ENCODE results near the gene HOXC13. TPM values are rescaled to one million over a fixed set of nuclear protein-coding genes. Genes with fewer than 3 reads are reported as not detected.

HOXC13 gene
- total and polyA plus RNA-seq, 7 experiments from 2014 or later: not detected

DNA sequence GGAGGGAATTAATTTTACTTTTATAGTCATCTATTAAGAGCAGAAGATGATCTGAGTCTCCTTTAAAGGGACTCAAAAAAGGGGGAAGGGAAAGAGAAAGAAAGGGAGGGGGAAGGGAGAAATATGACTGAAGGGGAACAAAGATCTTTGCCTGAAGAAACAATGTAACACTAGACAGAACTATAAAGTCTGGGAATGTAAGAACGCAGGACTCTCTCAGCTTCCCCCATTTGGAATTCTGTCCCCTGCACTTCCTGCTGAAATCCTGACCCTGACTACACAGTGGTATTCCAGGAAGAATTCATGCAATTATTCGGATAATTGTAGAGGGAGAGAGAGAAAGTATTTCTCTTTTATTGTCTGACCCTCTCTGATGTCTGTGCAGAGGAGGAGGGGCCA, 25.7 kb downstream of the HOXC13 start:
- Histone ChIP-seq H3K27ac (ENCODE audit: low read depth, low read length) (no peak overlapping the region), H3K36me3 (ENCODE audit: control insufficient read depth in 2 of 3, insufficient read depth in 3 of 3, low read length in 3 of 3) (no peaks in the 10 kb centered on the region), H3K9me3 (ENCODE audit: control insufficient read depth in 2 of 3, low read length in 3 of 3) (no peaks in the 10 kb centered on the region), H3K27me3 (ENCODE audit: control insufficient read depth in 2 of 2, insufficient read depth in 2 of 2, low read length in 2 of 2) (peaks cover 34 to 78% of the 10 kb centered on the region in 2 donors), H3K4me3 (ENCODE audit: low read length) (no peak overlapping the region), H3K4me1 (ENCODE audit: control insufficient read depth in 2 of 2, insufficient read depth in 2 of 2, low read length in 2 of 2) (peaks cover 15 to 21% of the 10 kb centered on the region in 2 donors)
- ATAC-seq (no peak), DNase-seq (no peak)
- peak overlapping the region in 8 of 10 donors; percentile 17 to 69 (median 46) for H3K4me3 Mint-ChIP-seq
- H3K27ac Mint-ChIP-seq: peak overlapping the region in 2 of 9 donors; percentile 14 to 44
- H3K27me3 Mint-ChIP-seq: peaks cover 89 to 92% (median 91%) of the 10 kb centered on the region in 5 donors
- peaks cover 0 to 19% (median 0%) of the 10 kb centered on the region in 11 donors for H3K9me3 Mint-ChIP-seq
- H3K36me3 Mint-ChIP-seq: peaks cover 0 to 9% (median 3%) of the 10 kb centered on the region in 5 donors
- intact Hi-C loops (cut with micrococcal nuclease): loop anchor here (5.0 kb wide), 3 partner anchors 33 to 68 kb away; partner anchors contain the start of gene HOXC5 (in 1 of the 2)
- ChIA-PET CTCF (interaction anchor here (0.6 kb wide), 1 partner anchor 244 kb away, joined by 3 read pairs; no protein-coding TSS in a partner anchor), POLR2A (no interaction called here)
- H3K4me1 Mint-ChIP-seq: peaks cover 14 to 63% (median 35%) of the 10 kb centered on the region in 7 donors

DNA sequence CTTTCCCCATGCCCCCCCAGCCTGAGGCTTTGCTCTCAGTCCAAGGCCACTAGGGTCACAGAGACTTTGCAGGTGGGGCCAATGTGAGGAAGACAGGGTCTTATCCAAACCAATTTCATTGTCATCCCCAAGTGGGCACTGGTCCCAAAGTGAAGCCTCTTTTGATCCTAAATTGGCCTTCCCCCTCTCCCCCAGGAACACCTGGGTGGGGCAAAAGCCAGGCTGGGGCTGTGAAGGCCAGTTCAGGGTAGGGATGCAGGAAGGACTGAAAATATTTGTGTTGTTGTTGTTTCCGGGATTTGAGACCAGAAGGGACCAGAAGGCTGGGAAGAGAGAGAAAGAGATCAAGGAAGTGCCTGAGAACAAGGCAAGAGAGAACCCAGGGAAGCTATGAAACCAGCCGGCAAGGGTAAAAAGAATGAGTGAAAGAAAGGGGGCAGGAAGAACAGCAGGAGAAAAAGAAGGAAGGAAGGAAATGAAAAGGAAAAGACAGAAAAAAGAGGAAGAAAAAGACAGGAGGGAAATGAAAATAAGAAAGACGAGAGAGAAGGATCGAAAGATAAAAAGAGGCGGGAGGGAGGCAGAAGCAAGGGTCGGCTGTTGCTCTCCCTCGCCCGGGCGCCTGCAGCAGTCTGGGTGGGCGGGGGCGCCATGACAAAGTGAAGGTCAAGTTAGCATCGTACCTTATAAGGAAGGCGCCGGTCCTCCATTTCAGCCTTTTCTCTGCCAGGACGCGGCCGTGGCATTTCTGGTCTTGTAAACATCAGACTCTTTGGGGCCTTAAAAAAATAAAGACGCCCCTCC, 26.9 kb downstream of the HOXC13 start:
- Histone ChIP-seq H3K4me3 (ENCODE audit: low read length) (no peak overlapping the region), H3K27ac (ENCODE audit: low read depth, low read length) (no peak overlapping the region), H3K27me3 (ENCODE audit: control insufficient read depth in 2 of 2, insufficient read depth in 2 of 2, low read length in 2 of 2) (peaks cover 27 to 77% of the 10 kb centered on the region in 2 donors), H3K9me3 (ENCODE audit: control insufficient read depth in 2 of 3, low read length in 3 of 3) (no peaks in the 10 kb centered on the region), H3K4me1 (ENCODE audit: control insufficient read depth in 2 of 2, insufficient read depth in 2 of 2, low read length in 2 of 2) (peaks cover 15 to 21% of the 10 kb centered on the region in 2 donors), H3K36me3 (ENCODE audit: control insufficient read depth in 2 of 3, insufficient read depth in 3 of 3, low read length in 3 of 3) (no peaks in the 10 kb centered on the region)
- H3K27me3 Mint-ChIP-seq: peaks cover 87 to 91% (median 90%) of the 10 kb centered on the region in 5 donors
- peak overlapping the region in 9 of 10 donors; percentile 51 to 86 (median 62) for H3K4me3 Mint-ChIP-seq
- H3K36me3 Mint-ChIP-seq: peaks cover 0 to 9% (median 3%) of the 10 kb centered on the region in 5 donors
- peaks cover 14 to 55% (median 33%) of the 10 kb centered on the region in 7 donors for H3K4me1 Mint-ChIP-seq
- peaks cover 0 to 12% (median 0%) of the 10 kb centered on the region in 11 donors for H3K9me3 Mint-ChIP-seq
- peak overlapping the region in 2 of 9 donors; percentile 24 to 35 for H3K27ac Mint-ChIP-seq
- DNase-seq (no peak), ATAC-seq (no peak)
- intact Hi-C loops (cut with micrococcal nuclease): no loop called here
- CTCF ChIA-PET: interaction anchor here (0.6 to 1.5 kb wide), 2 partner anchors 243 to 250 kb away, joined by 3 to 4 read pairs; no protein-coding TSS in a partner anchor
- POLR2A ChIA-PET: interaction anchor here (1.2 kb wide), 1 partner anchor 12 kb away, joined by 3 read pairs; no protein-coding TSS in a partner anchor

DNA sequence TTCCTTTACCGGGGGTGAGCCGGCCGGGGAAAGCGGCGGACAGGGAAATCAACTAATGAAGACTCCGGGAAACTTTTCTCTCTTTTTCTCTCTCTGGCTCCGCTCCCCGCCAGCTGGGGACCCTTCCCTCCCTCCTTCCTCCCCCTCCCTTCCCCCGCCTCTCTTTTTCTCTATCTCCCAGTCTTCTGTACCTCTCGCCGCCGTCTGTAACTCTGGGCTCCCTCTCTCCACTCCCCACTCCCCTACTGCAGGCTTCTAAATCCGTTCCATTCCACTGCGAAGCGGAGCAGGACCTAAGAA, 27.4 kb downstream of the HOXC13 start:
- Histone ChIP-seq H3K9me3 (ENCODE audit: control insufficient read depth in 2 of 3, low read length in 3 of 3) (no peaks in the 10 kb centered on the region), H3K27ac (ENCODE audit: low read depth, low read length) (no peak overlapping the region), H3K4me3 (ENCODE audit: low read length) (no peak overlapping the region), H3K4me1 (ENCODE audit: control insufficient read depth in 2 of 2, insufficient read depth in 2 of 2, low read length in 2 of 2) (peaks cover 15 to 21% of the 10 kb centered on the region in 2 donors), H3K36me3 (ENCODE audit: control insufficient read depth in 2 of 3, insufficient read depth in 3 of 3, low read length in 3 of 3) (no peaks in the 10 kb centered on the region), H3K27me3 (ENCODE audit: control insufficient read depth in 2 of 2, insufficient read depth in 2 of 2, low read length in 2 of 2) (peaks cover 29 to 77% of the 10 kb centered on the region in 2 donors)
- intact Hi-C loops (cut with micrococcal nuclease): no loop called here
- DNase-seq (no peak), ATAC-seq (no peak)
- peak overlapping the region in 1 of 9 donors; percentile 35 for H3K27ac Mint-ChIP-seq
- H3K4me1 Mint-ChIP-seq: peaks cover 14 to 52% (median 33%) of the 10 kb centered on the region in 7 donors
- peaks cover 0 to 12% (median 0%) of the 10 kb centered on the region in 11 donors for H3K9me3 Mint-ChIP-seq
- H3K36me3 Mint-ChIP-seq: peaks cover 0 to 9% (median 3%) of the 10 kb centered on the region in 5 donors
- CTCF ChIA-PET: interaction anchor here (0.9 to 1.5 kb wide), 2 partner anchors 13 to 249 kb away, joined by 4 read pairs; no protein-coding TSS in a partner anchor
- POLR2A ChIA-PET: no interaction called here
- peak overlapping the region in 9 of 10 donors; percentile 51 to 86 (median 67) for H3K4me3 Mint-ChIP-seq
- peaks cover 90 to 94% (median 93%) of the 10 kb centered on the region in 5 donors for H3K27me3 Mint-ChIP-seq

DNA sequence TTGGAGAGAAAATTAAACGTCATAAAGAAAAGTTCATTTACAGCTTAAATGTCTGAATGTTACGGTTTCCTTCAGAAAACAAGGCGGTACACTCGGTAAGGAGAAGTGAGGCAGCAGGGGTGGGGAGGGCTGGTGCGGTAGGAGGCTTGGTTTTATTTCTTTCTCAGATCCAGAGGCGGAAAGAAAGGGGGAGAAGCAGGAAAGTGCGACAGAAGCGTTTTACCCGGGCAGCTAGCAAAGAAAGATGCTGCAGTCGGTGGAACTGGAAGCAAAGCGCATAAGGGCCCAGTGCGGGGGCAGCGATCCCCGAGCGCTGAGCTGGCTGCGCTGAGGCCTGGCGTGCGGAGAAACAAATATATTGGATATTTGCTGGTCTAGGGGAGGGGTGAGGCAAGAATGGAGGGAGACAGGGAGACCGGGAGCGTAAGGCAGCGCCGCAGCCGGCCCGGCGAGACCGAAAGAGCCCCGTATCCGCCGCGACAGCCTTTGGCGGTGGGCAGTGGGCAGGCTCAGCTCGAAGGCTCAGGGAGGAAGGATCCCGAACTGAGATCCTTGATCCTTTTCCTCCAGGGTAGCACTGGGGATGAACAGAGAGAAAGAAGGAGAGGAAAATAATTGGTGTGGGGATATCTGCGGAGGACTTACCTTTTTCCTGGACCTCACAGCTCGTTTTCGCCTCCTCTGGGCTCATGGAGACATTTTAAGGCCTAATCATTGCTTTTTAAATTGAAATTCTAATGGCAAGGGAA, 27.9 kb downstream of the HOXC13 start:
- Mint-ChIP-seq H3K4me1 (peaks cover 14 to 52% (median 33%) of the 10 kb centered on the region in 7 donors), H3K27ac (no peak overlapping the region), H3K27me3 (peaks cover 95 to 98% (median 98%) of the 10 kb centered on the region in 5 donors), H3K36me3 (peaks cover 0 to 9% (median 3%) of the 10 kb centered on the region in 5 donors), H3K4me3 (peak overlapping the region in 9 of 10 donors; percentile 51 to 86 (median 67)), H3K9me3 (peaks cover 0 to 12% (median 0%) of the 10 kb centered on the region in 11 donors)
- H3K27ac ChIP-seq (ENCODE audit: low read depth, low read length): no peak overlapping the region
- H3K36me3 ChIP-seq (ENCODE audit: control insufficient read depth in 2 of 3, insufficient read depth in 3 of 3, low read length in 3 of 3): no peaks in the 10 kb centered on the region
- peaks cover 15 to 21% of the 10 kb centered on the region in 2 donors for H3K4me1 ChIP-seq (ENCODE audit: control insufficient read depth in 2 of 2, insufficient read depth in 2 of 2, low read length in 2 of 2)
- no peak for DNase-seq
- H3K4me3 ChIP-seq (ENCODE audit: low read length): no peak overlapping the region
- intact Hi-C loops (cut with micrococcal nuclease): no loop called here
- POLR2A ChIA-PET: no interaction called here
- ATAC-seq: no peak
- CTCF ChIA-PET: interaction anchor here (0.9 to 1.5 kb wide), 2 partner anchors 14 to 249 kb away, joined by 4 read pairs; no protein-coding TSS in a partner anchor
- H3K27me3 ChIP-seq (ENCODE audit: control insufficient read depth in 2 of 2, insufficient read depth in 2 of 2, low read length in 2 of 2): peaks cover 34 to 78% of the 10 kb centered on the region in 2 donors
- H3K9me3 ChIP-seq (ENCODE audit: control insufficient read depth in 2 of 3, low read length in 3 of 3): no peaks in the 10 kb centered on the region

DNA sequence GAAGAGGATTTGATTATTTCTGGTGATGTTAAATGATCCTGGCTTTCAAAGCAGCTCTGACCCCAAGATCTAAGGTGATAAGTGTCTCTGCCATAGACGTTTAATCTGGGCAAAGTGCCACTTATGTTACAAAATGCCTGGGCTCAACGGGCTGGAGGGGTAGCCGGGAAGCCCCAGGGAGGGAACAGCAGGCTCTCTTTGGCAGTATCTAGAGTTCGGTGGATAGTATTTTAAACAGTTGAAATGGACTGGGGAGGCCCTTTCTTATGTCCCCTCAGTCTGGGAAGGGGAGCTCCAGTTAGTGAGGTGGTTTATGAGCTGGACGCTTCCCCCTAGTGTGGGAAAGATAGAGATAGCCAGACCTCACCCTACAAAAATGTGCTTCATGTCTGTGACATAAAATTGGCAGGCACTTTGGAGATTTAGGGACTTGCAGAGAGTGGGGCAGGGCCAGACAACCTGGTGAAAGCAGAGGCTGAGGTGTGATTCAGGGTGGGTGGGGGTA, 28.8 kb downstream of the HOXC13 start:
- peaks cover 96 to 99% (median 97%) of the 10 kb centered on the region in 5 donors for H3K27me3 Mint-ChIP-seq
- peak overlapping the region in 4 of 10 donors; percentile 0 to 75 (median 36) for H3K4me3 Mint-ChIP-seq
- ATAC-seq: no peak
- intact Hi-C loops (cut with micrococcal nuclease): no loop called here
- peaks cover 14 to 48% (median 31%) of the 10 kb centered on the region in 7 donors for H3K4me1 Mint-ChIP-seq
- Histone ChIP-seq H3K36me3 (ENCODE audit: control insufficient read depth in 2 of 3, insufficient read depth in 3 of 3, low read length in 3 of 3) (no peaks in the 10 kb centered on the region), H3K9me3 (ENCODE audit: control insufficient read depth in 2 of 3, low read length in 3 of 3) (no peaks in the 10 kb centered on the region), H3K27me3 (ENCODE audit: control insufficient read depth in 2 of 2, insufficient read depth in 2 of 2, low read length in 2 of 2) (peaks cover 43 to 80% of the 10 kb centered on the region in 2 donors), H3K4me1 (ENCODE audit: control insufficient read depth in 2 of 2, insufficient read depth in 2 of 2, low read length in 2 of 2) (peaks cover 15 to 21% of the 10 kb centered on the region in 2 donors), H3K4me3 (ENCODE audit: low read length) (no peak overlapping the region), H3K27ac (ENCODE audit: low read depth, low read length) (no peak overlapping the region)
- DNase-seq: no peak
- H3K9me3 Mint-ChIP-seq: peaks cover 0 to 14% (median under 1%) of the 10 kb centered on the region in 11 donors
- POLR2A ChIA-PET: interaction anchor here (0.8 kb wide), 1 partner anchor 24 kb away, joined by 3 read pairs; no protein-coding TSS in a partner anchor
- H3K36me3 Mint-ChIP-seq: peaks cover 0 to 13% (median 3%) of the 10 kb centered on the region in 5 donors
- CTCF ChIA-PET: no interaction called here
- H3K27ac Mint-ChIP-seq: no peak overlapping the region

All from naive thymus-derived CD4-positive, alpha-beta T cell (primary cell).